ENCODE data around the gene CACNA1B.

DNA sequence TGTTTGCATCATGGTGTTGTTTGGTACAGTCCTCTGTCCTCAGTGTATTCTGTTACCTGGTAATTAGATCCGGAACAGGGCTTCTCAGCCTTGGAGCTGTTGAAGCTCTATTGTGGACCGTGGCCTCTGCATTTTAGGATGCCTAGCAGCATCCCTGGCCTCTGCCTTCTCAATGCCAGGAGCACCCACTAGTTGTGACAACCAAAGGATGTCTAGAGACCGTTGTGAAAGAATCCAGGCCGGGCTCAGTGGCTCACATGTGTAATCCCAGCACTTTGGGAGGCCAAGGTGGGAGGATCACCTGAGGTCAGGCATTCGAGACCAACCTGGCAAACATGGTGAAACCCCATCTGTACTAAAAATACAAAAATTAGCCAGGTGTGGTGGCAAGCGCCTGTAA is 159.6 kb downstream of the CACNA1B start:
- TF ChIP-seq, protein P1, sequence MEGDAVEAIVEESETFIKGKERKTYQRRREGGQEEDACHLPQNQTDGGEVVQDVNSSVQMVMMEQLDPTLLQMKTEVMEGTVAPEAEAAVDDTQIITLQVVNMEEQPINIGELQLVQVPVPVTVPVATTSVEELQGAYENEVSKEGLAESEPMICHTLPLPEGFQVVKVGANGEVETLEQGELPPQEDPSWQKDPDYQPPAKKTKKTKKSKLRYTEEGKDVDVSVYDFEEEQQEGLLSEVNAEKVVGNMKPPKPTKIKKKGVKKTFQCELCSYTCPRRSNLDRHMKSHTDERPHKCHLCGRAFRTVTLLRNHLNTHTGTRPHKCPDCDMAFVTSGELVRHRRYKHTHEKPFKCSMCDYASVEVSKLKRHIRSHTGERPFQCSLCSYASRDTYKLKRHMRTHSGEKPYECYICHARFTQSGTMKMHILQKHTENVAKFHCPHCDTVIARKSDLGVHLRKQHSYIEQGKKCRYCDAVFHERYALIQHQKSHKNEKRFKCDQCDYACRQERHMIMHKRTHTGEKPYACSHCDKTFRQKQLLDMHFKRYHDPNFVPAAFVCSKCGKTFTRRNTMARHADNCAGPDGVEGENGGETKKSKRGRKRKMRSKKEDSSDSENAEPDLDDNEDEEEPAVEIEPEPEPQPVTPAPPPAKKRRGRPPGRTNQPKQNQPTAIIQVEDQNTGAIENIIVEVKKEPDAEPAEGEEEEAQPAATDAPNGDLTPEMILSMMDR (conservative IDR thresholded peaks at IDR 0.05; ENCODE audit: low read depth, low read length), result no peak
- TF ChIP-seq, protein P2, sequence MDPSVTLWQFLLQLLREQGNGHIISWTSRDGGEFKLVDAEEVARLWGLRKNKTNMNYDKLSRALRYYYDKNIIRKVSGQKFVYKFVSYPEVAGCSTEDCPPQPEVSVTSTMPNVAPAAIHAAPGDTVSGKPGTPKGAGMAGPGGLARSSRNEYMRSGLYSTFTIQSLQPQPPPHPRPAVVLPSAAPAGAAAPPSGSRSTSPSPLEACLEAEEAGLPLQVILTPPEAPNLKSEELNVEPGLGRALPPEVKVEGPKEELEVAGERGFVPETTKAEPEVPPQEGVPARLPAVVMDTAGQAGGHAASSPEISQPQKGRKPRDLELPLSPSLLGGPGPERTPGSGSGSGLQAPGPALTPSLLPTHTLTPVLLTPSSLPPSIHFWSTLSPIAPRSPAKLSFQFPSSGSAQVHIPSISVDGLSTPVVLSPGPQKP (IDR thresholded peaks at IDR 0.05; ENCODE audit: borderline replicate concordance, low read depth, low read length), result no peak
- no peak for TF ChIP-seq MXI1 (IDR thresholded peaks at IDR 0.05; ENCODE audit: borderline replicate concordance, low read depth, low read length)
- no peak for TF ChIP-seq MAZ (IDR thresholded peaks at IDR 0.05; ENCODE audit: borderline replicate concordance, low read depth, low read length)
- no peak for TF ChIP-seq POLR2A (IDR thresholded peaks at IDR 0.05; ENCODE audit: low read depth, low read length)
- TF ChIP-seq MAFK (IDR thresholded peaks at IDR 0.05; ENCODE audit: low read depth, low read length), result no peak
- no peak for TF ChIP-seq RFX5 (IDR thresholded peaks at IDR 0.05; ENCODE audit: low read depth, low read length)
- TF ChIP-seq FOS (IDR thresholded peaks at IDR 0.05; ENCODE audit: low read depth, low read length), result no peak
- no peak for TF ChIP-seq RAD21 (IDR thresholded peaks at IDR 0.05; ENCODE audit: low read length)

Measured in IMR-90 (cell line).